Mesenchymal stem cell (in vitro differentiated cells and primary cell): Measurements from ENCODE around the gene ALKBH6.
"Not testable (repeated sequence)": the region's sequence is repeated elsewhere in the genome, so short reads cannot be mapped to it uniquely, and the experiment has no call there.

Source experiments
- DNase-seq: peaks from one replicate; pipeline ENCODE4 v3.0.0-alpha.2; 2013
- H2AFZ ChIP-seq: one replicate; pipeline ENCODE4 v1.6.1; 2013; ENCODE audit warnings: low read depth, mild to moderate bottlenecking, control low read depth, inconsistent platforms, low read length, moderate library complexity
- H2AK5ac ChIP-seq: 2 replicates; pipeline ENCODE4 v1.6.1; 2013; ENCODE audit warnings: low read length, moderate library complexity, mild to moderate bottlenecking, inconsistent platforms; ENCODE audit not compliant: severe bottlenecking
- H2BK120ac ChIP-seq: one replicate; pipeline ENCODE4 v1.6.1; 2013; ENCODE audit warnings: low read depth, mild to moderate bottlenecking, inconsistent platforms, low read length, moderate library complexity
- H2BK12ac ChIP-seq, 2 experiments: one replicate each; pipeline ENCODE4 v1.6.1; 2013; ENCODE audit warnings: inconsistent platforms in 2 of 2, low read length in 2 of 2, mild to moderate bottlenecking in 2 of 2, moderate library complexity in 2 of 2, control low read depth in 1 of 2
- H2BK15ac ChIP-seq: one replicate; pipeline ENCODE4 v1.6.1; 2013; ENCODE audit warnings: mild to moderate bottlenecking, low read depth, inconsistent platforms; ENCODE audit not compliant: poor library complexity, severe bottlenecking
- H2BK5ac ChIP-seq: 2 replicates; pipeline ENCODE4 v1.6.1; 2013; ENCODE audit warnings: low read depth, mild to moderate bottlenecking, low read length, control low read depth, inconsistent platforms; ENCODE audit not compliant: poor library complexity, severe bottlenecking
- H3K14ac ChIP-seq, 2 experiments: one replicate each; pipeline ENCODE4 v1.6.1; 2013; ENCODE audit warnings: inconsistent platforms in 2 of 2, low read length in 2 of 2, control low read depth in 1 of 2, mild to moderate bottlenecking in 1 of 2, moderate library complexity in 1 of 2
- H3K18ac ChIP-seq, 2 experiments: one replicate each; pipeline ENCODE4 v1.6.1; 2013; ENCODE audit warnings: inconsistent platforms in 2 of 2, low read length in 2 of 2, control low read depth in 1 of 2, low read depth in 1 of 2, mild to moderate bottlenecking in 1 of 2
- H3K23ac ChIP-seq, 2 experiments: one replicate each; pipeline ENCODE4 v1.6.1; 2013; ENCODE audit warnings: inconsistent platforms in 2 of 2, low read length in 2 of 2, mild to moderate bottlenecking in 2 of 2, moderate library complexity in 2 of 2, control low read depth in 1 of 2
- H3K27ac ChIP-seq: 2 replicates; pipeline ENCODE4 v1.5.1; 2013; ENCODE audit warnings: mild to moderate bottlenecking, moderate library complexity, low read length, control low read depth, inconsistent platforms; ENCODE audit not compliant: poor library complexity, severe bottlenecking
- H3K27me3 ChIP-seq, 2 experiments: 2 replicates each; pipeline versions ENCODE4 v1.6.1 to v1.7.0; 2013; ENCODE audit warnings: low read length in 2 of 2, mild to moderate bottlenecking in 2 of 2, moderate library complexity in 2 of 2, control low read depth in 1 of 2, inconsistent platforms in 1 of 2; ENCODE audit not compliant: control insufficient read depth in 1 of 2, insufficient read depth in 1 of 2
- H3K36me3 ChIP-seq, 2 experiments: 2 replicates each; pipeline versions ENCODE4 v1.6.1 to v1.7.0; 2013; ENCODE audit warnings: low read length in 2 of 2, control low read depth in 1 of 2, inconsistent platforms in 1 of 2, low read depth in 1 of 2, mild to moderate bottlenecking in 1 of 2; ENCODE audit not compliant: insufficient read depth in 2 of 2, control insufficient read depth in 1 of 2
- H3K4ac ChIP-seq, 2 experiments: one replicate each; pipeline ENCODE4 v1.6.1; 2013; ENCODE audit warnings: inconsistent platforms in 2 of 2, low read length in 2 of 2, mild to moderate bottlenecking in 2 of 2, moderate library complexity in 2 of 2, control low read depth in 1 of 2, low read depth in 1 of 2
- H3K4me1 ChIP-seq: 2 replicates; pipeline ENCODE4 v1.6.1; 2013; ENCODE audit warnings: low read depth, low read length, control low read depth; ENCODE audit not compliant: control insufficient read depth, insufficient read depth
- H3K4me2 ChIP-seq: 2 replicates; pipeline ENCODE4 v1.6.1; 2013; ENCODE audit warnings: low read length, mild to moderate bottlenecking, inconsistent platforms; ENCODE audit not compliant: poor library complexity, severe bottlenecking
- H3K4me3 ChIP-seq, 2 experiments: 2 replicates each; pipeline versions ENCODE4 v1.5.1 to v1.7.0; 2013; ENCODE audit warnings: low read length in 2 of 2, mild to moderate bottlenecking in 2 of 2, control low read depth in 1 of 2, low read depth in 1 of 2; ENCODE audit not compliant: insufficient read depth in 1 of 2
- H3K79me1 ChIP-seq: replicated peaks from 2 replicates; pipeline ENCODE4 v1.6.1; 2013; ENCODE audit warnings: mild to moderate bottlenecking, control low read depth, low read length, inconsistent platforms; ENCODE audit not compliant: poor library complexity, severe bottlenecking
- H3K9ac ChIP-seq: 2 replicates; pipeline ENCODE4 v1.7.0; 2013; ENCODE audit warnings: mild to moderate bottlenecking, low read length, moderate library complexity
- H3K9me3 ChIP-seq: 2 replicates; pipeline ENCODE4 v1.7.0; 2013; ENCODE audit warnings: mild to moderate bottlenecking, low read length; ENCODE audit not compliant: control insufficient read depth
- H4K8ac ChIP-seq: one replicate; pipeline ENCODE4 v1.6.1; 2013; ENCODE audit warnings: inconsistent platforms, mild to moderate bottlenecking, low read length, moderate library complexity
- H4K91ac ChIP-seq: one replicate; pipeline ENCODE4 v1.6.1; 2013; ENCODE audit warnings: mild to moderate bottlenecking, low read length, inconsistent platforms
- WGBS: methylation state at CpG from one replicate; pipeline ENCODE4 v1.1.7; 2013; ENCODE audit warnings: mixed read lengths; 5-methylcytosine and 5-hydroxymethylcytosine counted together

The ALKBH6 gene

DNA sequence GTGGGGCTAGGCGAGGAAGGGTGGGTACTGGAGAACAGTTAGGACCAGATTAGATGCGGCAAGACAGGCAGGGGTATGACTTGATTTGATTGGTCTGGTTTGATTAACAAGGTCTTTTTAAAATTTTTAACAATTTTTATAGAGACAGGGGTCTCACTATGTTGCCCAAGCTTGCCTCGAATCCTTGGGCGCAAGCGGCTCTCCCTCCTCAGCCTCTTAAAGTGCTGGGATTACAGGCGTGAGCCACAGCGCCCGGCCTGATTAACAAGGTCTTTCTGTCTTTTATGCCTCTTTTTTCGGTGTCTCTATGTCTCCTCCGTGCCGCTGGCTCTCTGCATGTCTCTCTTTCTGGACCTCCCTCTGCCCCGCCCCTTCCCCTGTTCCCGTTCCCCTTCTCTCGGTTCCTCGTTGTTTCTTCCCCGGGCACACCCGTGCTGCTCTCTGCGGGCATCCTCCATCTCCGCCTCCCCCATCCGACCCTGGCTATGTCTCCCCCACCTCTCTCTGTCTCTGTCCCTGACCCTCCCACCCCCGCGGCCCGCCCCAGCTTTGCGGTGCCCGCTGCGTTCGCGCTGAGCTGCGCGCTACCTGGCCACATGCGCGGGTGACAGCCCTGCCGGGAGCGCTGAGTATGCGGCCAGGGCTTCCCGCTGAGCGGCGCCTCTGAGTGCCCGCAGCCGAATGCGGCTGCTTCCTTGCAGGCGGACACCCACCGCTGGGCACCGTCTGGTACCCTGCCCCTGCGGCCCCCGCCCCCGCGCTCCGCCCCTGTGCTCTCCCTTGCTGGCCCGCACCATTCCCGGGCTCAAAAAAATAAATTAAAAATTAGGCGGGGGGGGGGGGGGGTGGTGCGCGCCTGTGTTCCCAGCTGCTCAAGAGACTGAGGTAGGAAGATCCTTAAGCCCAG, 27.1 kb downstream of the ALKBH6 start:
- H3K9ac ChIP-seq = no peak overlapping the region
- no peak overlapping the region for H3K18ac ChIP-seq
- no peaks in the 10 kb centered on the region for H3K79me1 ChIP-seq
- H2BK5ac ChIP-seq = no peak overlapping the region
- no peak overlapping the region for H3K27ac ChIP-seq
- H2AK5ac ChIP-seq = no peak overlapping the region
- H2AFZ ChIP-seq = no peak overlapping the region
- H3K27me3 ChIP-seq = peaks cover 50 to 61% of the 10 kb centered on the region in 2 experiments
- no peak overlapping the region for H4K8ac ChIP-seq
- H3K4me2 ChIP-seq = peak overlapping the region; percentile 83
- peak overlapping the region; percentile 40 to 51 for H3K4me3 ChIP-seq
- no peak overlapping the region for H2BK120ac ChIP-seq
- H2BK15ac ChIP-seq = peak overlapping the region; percentile 30
- WGBS = 12% methylated on average over 48 of the region's 54 CpGs
- H3K4me1 ChIP-seq = peaks cover 8% of the 10 kb centered on the region
- peaks cover 3% of the 10 kb centered on the region for H3K9me3 ChIP-seq
- H3K36me3 ChIP-seq = no peaks in the 10 kb centered on the region
- H4K91ac ChIP-seq = no peak overlapping the region
- H3K4ac ChIP-seq = no peak overlapping the region
- no peak overlapping the region for H3K14ac ChIP-seq
- no peak overlapping the region for H2BK12ac ChIP-seq
- H3K23ac ChIP-seq = peak overlapping the region in 1 of 2 experiments; percentile 29
- no peak for DNase-seq

DNA sequence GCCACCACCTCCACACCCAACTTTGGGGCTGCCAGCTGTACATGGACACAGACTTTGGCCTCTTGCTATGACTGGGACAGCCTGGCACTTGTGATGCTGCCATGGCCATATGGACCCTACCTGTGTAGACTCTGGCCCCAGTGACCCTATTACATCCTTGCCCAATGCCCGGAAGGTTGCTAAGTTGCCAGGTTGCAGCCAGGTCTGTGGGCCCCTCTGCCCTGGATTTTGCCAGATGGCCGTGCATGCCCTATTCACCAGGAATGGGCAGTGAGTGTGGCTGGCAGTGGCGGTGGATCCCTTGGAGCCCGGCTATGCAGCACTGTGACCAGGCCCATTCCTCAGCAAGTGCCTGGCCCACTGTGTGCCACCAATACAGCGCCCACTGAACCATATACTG, 27.9 kb downstream of the ALKBH6 start:
- peaks cover 8% of the 10 kb centered on the region for H3K4me1 ChIP-seq
- no peak overlapping the region for H3K4me2 ChIP-seq
- H2BK15ac ChIP-seq = peak overlapping the region; percentile 30
- H2BK5ac ChIP-seq = no peak overlapping the region
- H2BK12ac ChIP-seq = no peak overlapping the region
- peak overlapping the region in 1 of 2 experiments; percentile 3 for H3K23ac ChIP-seq
- no peak overlapping the region for H3K18ac ChIP-seq
- H3K27ac ChIP-seq = no peak overlapping the region
- H3K79me1 ChIP-seq = no peaks in the 10 kb centered on the region
- 90% methylated on average over 5 of the region's 5 CpGs for WGBS
- DNase-seq = no peak
- no peak overlapping the region for H2AFZ ChIP-seq
- H4K91ac ChIP-seq = no peak overlapping the region
- no peak overlapping the region for H3K4me3 ChIP-seq
- no peak overlapping the region for H2AK5ac ChIP-seq
- H3K9me3 ChIP-seq = peaks cover 3% of the 10 kb centered on the region
- no peak overlapping the region for H4K8ac ChIP-seq
- H3K27me3 ChIP-seq = peaks cover 50 to 68% of the 10 kb centered on the region in 2 experiments
- H2BK120ac ChIP-seq = no peak overlapping the region
- H3K9ac ChIP-seq = no peak overlapping the region
- no peak overlapping the region for H3K14ac ChIP-seq
- no peak overlapping the region for H3K4ac ChIP-seq
- H3K36me3 ChIP-seq = no peaks in the 10 kb centered on the region

DNA sequence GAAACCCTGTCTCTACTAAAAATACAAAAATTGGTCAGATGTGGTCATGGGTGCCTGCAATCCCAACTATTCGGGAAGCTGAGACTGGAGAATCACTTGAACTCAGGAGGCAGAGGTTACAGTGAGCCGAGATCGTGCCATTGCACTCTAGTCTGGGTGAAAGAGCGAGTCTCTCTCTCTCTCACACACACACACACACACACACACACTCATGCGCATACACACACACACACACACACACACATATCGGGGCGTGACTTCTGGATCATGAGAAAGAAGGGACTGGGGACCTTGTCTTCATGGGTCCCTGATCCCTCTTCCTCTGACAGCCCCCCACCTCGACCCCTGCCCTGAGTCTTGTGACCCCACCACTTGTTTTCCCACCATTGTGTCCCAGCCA, 30.8 kb downstream of the ALKBH6 start:
- H3K18ac ChIP-seq = no peak overlapping the region
- no peak overlapping the region for H3K14ac ChIP-seq
- no peak overlapping the region for H2BK120ac ChIP-seq
- no peak overlapping the region for H2BK12ac ChIP-seq
- peaks cover 49 to 79% of the 10 kb centered on the region in 2 experiments for H3K27me3 ChIP-seq
- no peak overlapping the region for H3K27ac ChIP-seq
- no peak overlapping the region for H3K4me3 ChIP-seq
- H3K23ac ChIP-seq = peak overlapping the region in 1 of 2 experiments; percentile 34
- peaks cover 8% of the 10 kb centered on the region for H3K4me1 ChIP-seq
- no peak for DNase-seq
- H4K8ac ChIP-seq = no peak overlapping the region
- H3K36me3 ChIP-seq = no peaks in the 10 kb centered on the region
- H3K9me3 ChIP-seq = no peaks in the 10 kb centered on the region
- no peak overlapping the region for H3K9ac ChIP-seq
- no peak overlapping the region for H3K4me2 ChIP-seq
- no peaks in the 10 kb centered on the region for H3K79me1 ChIP-seq
- no peak overlapping the region for H2AFZ ChIP-seq
- WGBS = 80% methylated on average over 8 of the region's 8 CpGs
- no peak overlapping the region for H4K91ac ChIP-seq
- no peak overlapping the region for H3K4ac ChIP-seq
- H2BK5ac ChIP-seq = no peak overlapping the region
- no peak overlapping the region for H2BK15ac ChIP-seq
- H2AK5ac ChIP-seq = no peak overlapping the region

DNA sequence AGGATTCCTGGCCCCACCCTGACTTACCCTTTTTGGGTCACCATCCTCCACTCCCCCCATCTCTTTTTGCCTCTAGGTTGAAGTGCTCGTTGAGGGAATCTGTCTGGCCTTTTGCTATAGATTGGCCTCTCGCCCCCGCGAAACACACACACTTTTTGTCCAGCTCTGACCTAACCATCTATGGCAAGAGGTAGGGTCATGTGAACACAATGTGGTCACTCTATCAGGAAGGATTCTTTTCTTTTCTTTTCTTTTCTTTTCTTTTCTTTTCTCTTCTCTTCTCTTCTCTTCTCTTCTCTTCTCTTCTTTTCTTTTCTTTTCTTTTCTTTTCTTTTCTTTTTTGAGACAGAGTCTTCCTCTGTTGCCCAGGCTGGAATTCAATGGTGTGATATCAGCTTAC, 33.0 kb downstream of the ALKBH6 start:
- not testable (repeated sequence) for H2BK120ac ChIP-seq, H3K4me1 ChIP-seq, H3K36me3 ChIP-seq, H3K9ac ChIP-seq, H3K18ac ChIP-seq, H3K27ac ChIP-seq, H2AK5ac ChIP-seq, H3K79me1 ChIP-seq, H3K4me2 ChIP-seq, H3K23ac ChIP-seq, H2BK5ac ChIP-seq, H4K91ac ChIP-seq, DNase-seq, H3K14ac ChIP-seq, H4K8ac ChIP-seq, H3K4me3 ChIP-seq, H2AFZ ChIP-seq, H2BK12ac ChIP-seq, H3K4ac ChIP-seq, H2BK15ac ChIP-seq, H3K9me3 ChIP-seq
- H3K27me3 ChIP-seq = peaks cover 35 to 67% of the 10 kb centered on the region in 2 experiments
- WGBS = 94% methylated on average over 2 of the region's 4 CpGs
